H1 (cell line): ENCODE measurements around the gene TNS1. TPM values are rescaled to one million over a fixed set of nuclear protein-coding genes. Genes with fewer than 3 reads are reported as not detected.
A peak's percentile ranks its signal among the peaks of the same experiment; 100 is the strongest.

Experiments used
- BCL11A ChIP-seq, 2 experiments: IDR thresholded peaks; one replicate each; pipeline ENCODE4 v1.6.1; 2011; ENCODE audit warnings: low read depth in 2 of 2, low read length in 2 of 2, mild to moderate bottlenecking in 2 of 2
- CTCF ChIP-seq, 3 experiments: IDR thresholded peaks; 1 replicate in 2 of 3; 2 replicates in 1 of 3; pipeline versions ENCODE4 v1.5.1 to v1.6.1; 2011; ENCODE audit warnings: low read length in 3 of 3, mild to moderate bottlenecking in 3 of 3, inconsistent platforms in 2 of 3, low read depth in 1 of 3, moderate library complexity in 1 of 3; ENCODE audit not compliant: insufficient read depth in 1 of 3; ENCODE audit errors: control extremely low read depth in 1 of 3
- EP300 ChIP-seq, 2 experiments: IDR thresholded peaks; 1 replicate in 1 of 2; 2 replicates in 1 of 2; pipeline ENCODE4 v1.6.1; 2011 to 2012; ENCODE audit warnings: low read depth in 2 of 2, low read length in 2 of 2, mild to moderate bottlenecking in 2 of 2, borderline replicate concordance in 1 of 2, inconsistent platforms in 1 of 2, moderate library complexity in 1 of 2
- GABPA ChIP-seq: IDR thresholded peaks from 2 replicates; pipeline ENCODE4 v1.6.1; 2011; ENCODE audit warnings: mild to moderate bottlenecking, low read length, moderate library complexity, borderline replicate concordance; ENCODE audit not compliant: insufficient read depth
- SP2 ChIP-seq: IDR thresholded peaks from 2 replicates; pipeline ENCODE4 v1.6.1; 2012; ENCODE audit warnings: mild to moderate bottlenecking, low read length, inconsistent platforms
- TAF1 ChIP-seq: IDR thresholded peaks from 2 replicates; pipeline ENCODE4 v1.6.1; 2011; ENCODE audit warnings: mild to moderate bottlenecking, low read depth, low read length
- TBP ChIP-seq: IDR thresholded peaks from 2 replicates; pipeline ENCODE4 v1.6.1; 2011; ENCODE audit warnings: low read depth, low read length, improper control_type of control experiment
- ZNF274 ChIP-seq: IDR thresholded peaks from 2 replicates; pipeline ENCODE4 v1.7.0; 2012; ENCODE audit warnings: low read length, borderline replicate concordance; ENCODE audit errors: extremely low read depth
- polyA plus RNA-seq, 7 experiments: library from polyadenylated mRNA; depleted of rRNA in 3 of 7; stranded (reverse) in 5 of 7; unstranded in 2 of 7; fragments of >200 nt in 5 of 7; fragments of 200-250 nt in 2 of 7; gene quantifications; 1 replicate in 5 of 7; 2 replicates in 1 of 7; 4 replicates in 1 of 7; pipeline versions ENCODE4 v1.2.1 to v1.2.3, GENCODE V29; 2011 to 2013; ENCODE audit warnings: missing spikeins in 2 of 7, mixed read lengths in 2 of 7
- total RNA-seq: library from RNA; stranded (reverse); fragmentation: NEBNext Ultra II Directional; extraction: Animal tissue kit (Norgen Biotek cat#: 25700); gene quantifications from 2 replicates; pipeline ENCODE4 v1.2.1, GENCODE V29; 2021

Gene TNS1
- total and polyA plus RNA-seq, 2 of the 8 experiments (the other 6 are each of a cell fraction or from before 2014, with no cell fraction given), result 1.5 to 5.1 TPM

GRCh38 chr2:217789003-217789735, 213.6 kb downstream of the TNS1 start (continued):
- peak; percentile 90 to 98 (median 96) for TF ChIP-seq CTCF (IDR thresholded peaks at IDR 0.05; ENCODE audit: control extremely low read depth in 1 of 3, insufficient read depth in 1 of 3, low read depth in 1 of 3, low read length in 3 of 3)
- TF ChIP-seq BCL11A (IDR thresholded peaks at IDR 0.05; ENCODE audit: low read depth in 2 of 2, low read length in 2 of 2), result no peak
- TF ChIP-seq SP2, result no peak
- TF ChIP-seq EP300 (IDR thresholded peaks at IDR 0.05; ENCODE audit: borderline replicate concordance in 1 of 2, low read depth in 2 of 2, low read length in 2 of 2), result no peak
- no peak for TF ChIP-seq ZNF274
- TF ChIP-seq GABPA, result no peak
- TF ChIP-seq TBP, result no peak
- no peak for TF ChIP-seq TAF1
